HepG2 (cell line): ENCODE results near the gene CIBAR2. TPM values are rescaled to one million over a fixed set of nuclear protein-coding genes. Genes with fewer than 3 reads are reported as not detected.

Experiments
- JUND ChIP-seq: sonication (generic); formaldehyde crosslinking; IDR thresholded peaks from 2 replicates; pipeline ENCODE4 v1.8.0; 2022; ENCODE audit warnings: mild to moderate bottlenecking, missing genetic modification reagents
- MAZ ChIP-seq, 2 experiments: sonication (generic) in 1 of 2; formaldehyde crosslinking in 1 of 2; IDR thresholded peaks; 2 replicates each; pipeline versions ENCODE4 v1.5.0 to v1.6.1; 2012 to 2020; ENCODE audit warnings: low read depth in 2 of 2, mild to moderate bottlenecking in 2 of 2, borderline replicate concordance in 1 of 2, improper control_type of control experiment in 1 of 2, low read length in 1 of 2, missing genetic modification reagents in 1 of 2, moderate library complexity in 1 of 2
- NR2F2 ChIP-seq: IDR thresholded peaks from 2 replicates; pipeline ENCODE4 v1.6.1; 2012; ENCODE audit warnings: low read depth, inconsistent platforms, borderline replicate concordance
- ONECUT2 ChIP-seq: sonication (generic); formaldehyde crosslinking; IDR thresholded peaks from 2 replicates; pipeline ENCODE4 v1.4.0; 2020; ENCODE audit warnings: missing genetic modification reagents
- TRIM24 ChIP-seq: sonication (generic); formaldehyde crosslinking; IDR thresholded peaks from 2 replicates; pipeline ENCODE4 v1.8.0; 2022; ENCODE audit warnings: mild to moderate bottlenecking, missing genetic modification reagents
- ZMYM2 ChIP-seq: sonication (generic); formaldehyde crosslinking; IDR thresholded peaks from 2 replicates; pipeline ENCODE4 v1.8.0; 2022; ENCODE audit warnings: mild to moderate bottlenecking, missing genetic modification reagents
- ZNF17 ChIP-seq: sonication (generic); formaldehyde crosslinking; IDR thresholded peaks from 2 replicates; pipeline ENCODE4 v1.5.0; 2020; ENCODE audit warnings: mild to moderate bottlenecking, missing genetic modification reagents
- ZNF44 ChIP-seq: sonication (generic); formaldehyde crosslinking; IDR thresholded peaks from 2 replicates; pipeline ENCODE4 v1.5.1; 2020; ENCODE audit warnings: mild to moderate bottlenecking, missing genetic modification reagents
- ZNF556 ChIP-seq: sonication (generic); formaldehyde crosslinking; IDR thresholded peaks from 2 replicates; pipeline ENCODE4 v1.4.0; 2020; ENCODE audit warnings: mild to moderate bottlenecking, missing genetic modification reagents, borderline replicate concordance
- ZNF567 ChIP-seq: sonication (generic); formaldehyde crosslinking; IDR thresholded peaks from 2 replicates; pipeline ENCODE4 v1.8.1; 2023; ENCODE audit warnings: mild to moderate bottlenecking, missing genetic modification reagents, borderline replicate concordance
- ZNF572 ChIP-seq: sonication (generic); formaldehyde crosslinking; IDR thresholded peaks from 2 replicates; pipeline ENCODE4 v1.5.1; 2020; ENCODE audit warnings: mild to moderate bottlenecking, missing genetic modification reagents
- polyA plus RNA-seq, 8 experiments: library from polyadenylated mRNA; depleted of rRNA in 3 of 8; stranded (reverse) in 7 of 8; unstranded in 1 of 8; fragments of >200 nt; fragmentation: Illumina TruSeq in 4 of 8; extraction: Trizol in 4 of 8; gene quantifications; 2 replicates each; pipeline versions ENCODE4 v1.2.1 to v1.2.3, GENCODE V29; 2011 to 2016; ENCODE audit warnings: low read depth in 4 of 8, missing spikeins in 1 of 8, mixed read lengths in 1 of 8; ENCODE audit not compliant: insufficient read depth in 1 of 8
- total RNA-seq, 5 experiments: library from RNA; depleted of rRNA; stranded (reverse); fragments of >200 nt; fragmentation: Illumina TruSeq; extraction: Trizol; gene quantifications; 2 replicates each; pipeline ENCODE4 v1.2.3, GENCODE V29; 2016; ENCODE audit warnings: low read depth in 1 of 5
- TF ChIP-seq, protein P1 (sequence below): sonication (generic); formaldehyde crosslinking; IDR thresholded peaks from 2 replicates; pipeline ENCODE4 v1.4.0; 2020; ENCODE audit warnings: missing genetic modification reagents, borderline replicate concordance
- TF ChIP-seq, protein P2 (sequence below): sonication (generic); formaldehyde crosslinking; IDR thresholded peaks from 2 replicates; pipeline ENCODE4 v1.4.0; 2020; ENCODE audit warnings: missing genetic modification reagents, borderline replicate concordance
- TF ChIP-seq, protein P3 (sequence below): sonication (generic); formaldehyde crosslinking; IDR thresholded peaks from 2 replicates; pipeline ENCODE4 v1.5.0; 2020; ENCODE audit warnings: mild to moderate bottlenecking, missing genetic modification reagents
- TF ChIP-seq, protein P4 (sequence below): sonication (generic); formaldehyde crosslinking; IDR thresholded peaks from 2 replicates; pipeline ENCODE4 v1.5.1; 2020; ENCODE audit warnings: missing genetic modification reagents, mild to moderate bottlenecking, borderline replicate concordance

The CIBAR2 gene
- total and polyA plus RNA-seq, 2 of the 13 experiments (the other 11 are each of a cell fraction or from before 2014, with no cell fraction given) = not detected

DNA sequence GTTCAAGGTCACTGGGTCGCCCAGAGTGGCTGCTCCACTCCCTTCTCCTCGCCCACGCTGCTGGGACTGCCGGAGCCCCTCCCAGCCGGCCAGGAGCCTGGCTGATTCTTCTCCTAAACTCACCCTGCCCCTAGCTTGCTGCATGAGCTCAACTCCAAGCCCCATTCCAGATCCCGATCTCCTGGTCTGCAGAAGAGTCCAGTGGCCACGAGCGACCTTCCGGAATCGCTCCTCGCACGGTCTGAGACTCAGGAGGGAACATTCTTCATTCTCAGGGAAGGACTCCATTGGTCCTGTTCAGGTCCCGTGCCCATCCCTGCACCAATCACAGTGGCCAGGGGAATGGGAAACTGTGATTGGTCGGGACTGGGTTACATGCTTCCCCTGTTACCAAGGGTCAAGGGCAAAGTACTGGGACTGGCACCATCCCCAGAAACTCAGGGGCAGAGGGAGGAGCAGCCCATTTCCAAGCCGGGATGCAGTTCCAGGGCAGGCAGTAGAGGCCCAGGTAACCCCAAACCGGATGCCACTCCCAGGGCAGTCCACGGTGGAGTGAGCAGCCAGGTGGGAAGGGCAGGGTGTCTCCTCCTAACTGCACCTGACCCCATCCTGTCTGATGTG, 24.5 kb upstream of the CIBAR2 start (continued):
- TF ChIP-seq, protein P1, sequence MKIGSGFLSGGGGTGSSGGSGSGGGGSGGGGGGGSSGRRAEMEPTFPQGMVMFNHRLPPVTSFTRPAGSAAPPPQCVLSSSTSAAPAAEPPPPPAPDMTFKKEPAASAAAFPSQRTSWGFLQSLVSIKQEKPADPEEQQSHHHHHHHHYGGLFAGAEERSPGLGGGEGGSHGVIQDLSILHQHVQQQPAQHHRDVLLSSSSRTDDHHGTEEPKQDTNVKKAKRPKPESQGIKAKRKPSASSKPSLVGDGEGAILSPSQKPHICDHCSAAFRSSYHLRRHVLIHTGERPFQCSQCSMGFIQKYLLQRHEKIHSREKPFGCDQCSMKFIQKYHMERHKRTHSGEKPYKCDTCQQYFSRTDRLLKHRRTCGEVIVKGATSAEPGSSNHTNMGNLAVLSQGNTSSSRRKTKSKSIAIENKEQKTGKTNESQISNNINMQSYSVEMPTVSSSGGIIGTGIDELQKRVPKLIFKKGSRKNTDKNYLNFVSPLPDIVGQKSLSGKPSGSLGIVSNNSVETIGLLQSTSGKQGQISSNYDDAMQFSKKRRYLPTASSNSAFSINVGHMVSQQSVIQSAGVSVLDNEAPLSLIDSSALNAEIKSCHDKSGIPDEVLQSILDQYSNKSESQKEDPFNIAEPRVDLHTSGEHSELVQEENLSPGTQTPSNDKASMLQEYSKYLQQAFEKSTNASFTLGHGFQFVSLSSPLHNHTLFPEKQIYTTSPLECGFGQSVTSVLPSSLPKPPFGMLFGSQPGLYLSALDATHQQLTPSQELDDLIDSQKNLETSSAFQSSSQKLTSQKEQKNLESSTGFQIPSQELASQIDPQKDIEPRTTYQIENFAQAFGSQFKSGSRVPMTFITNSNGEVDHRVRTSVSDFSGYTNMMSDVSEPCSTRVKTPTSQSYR (CRISPR knock-in tag) = no peak
- TF ChIP-seq JUND = no peak
- TF ChIP-seq, protein P2, sequence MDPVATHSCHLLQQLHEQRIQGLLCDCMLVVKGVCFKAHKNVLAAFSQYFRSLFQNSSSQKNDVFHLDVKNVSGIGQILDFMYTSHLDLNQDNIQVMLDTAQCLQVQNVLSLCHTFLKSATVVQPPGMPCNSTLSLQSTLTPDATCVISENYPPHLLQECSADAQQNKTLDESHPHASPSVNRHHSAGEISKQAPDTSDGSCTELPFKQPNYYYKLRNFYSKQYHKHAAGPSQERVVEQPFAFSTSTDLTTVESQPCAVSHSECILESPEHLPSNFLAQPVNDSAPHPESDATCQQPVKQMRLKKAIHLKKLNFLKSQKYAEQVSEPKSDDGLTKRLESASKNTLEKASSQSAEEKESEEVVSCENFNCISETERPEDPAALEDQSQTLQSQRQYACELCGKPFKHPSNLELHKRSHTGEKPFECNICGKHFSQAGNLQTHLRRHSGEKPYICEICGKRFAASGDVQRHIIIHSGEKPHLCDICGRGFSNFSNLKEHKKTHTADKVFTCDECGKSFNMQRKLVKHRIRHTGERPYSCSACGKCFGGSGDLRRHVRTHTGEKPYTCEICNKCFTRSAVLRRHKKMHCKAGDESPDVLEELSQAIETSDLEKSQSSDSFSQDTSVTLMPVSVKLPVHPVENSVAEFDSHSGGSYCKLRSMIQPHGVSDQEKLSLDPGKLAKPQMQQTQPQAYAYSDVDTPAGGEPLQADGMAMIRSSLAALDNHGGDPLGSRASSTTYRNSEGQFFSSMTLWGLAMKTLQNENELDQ (CRISPR knock-in tag) = 0 out of 2 replicates have a peak, but pooled peaks have one; percentile 57
- TF ChIP-seq, protein P3, sequence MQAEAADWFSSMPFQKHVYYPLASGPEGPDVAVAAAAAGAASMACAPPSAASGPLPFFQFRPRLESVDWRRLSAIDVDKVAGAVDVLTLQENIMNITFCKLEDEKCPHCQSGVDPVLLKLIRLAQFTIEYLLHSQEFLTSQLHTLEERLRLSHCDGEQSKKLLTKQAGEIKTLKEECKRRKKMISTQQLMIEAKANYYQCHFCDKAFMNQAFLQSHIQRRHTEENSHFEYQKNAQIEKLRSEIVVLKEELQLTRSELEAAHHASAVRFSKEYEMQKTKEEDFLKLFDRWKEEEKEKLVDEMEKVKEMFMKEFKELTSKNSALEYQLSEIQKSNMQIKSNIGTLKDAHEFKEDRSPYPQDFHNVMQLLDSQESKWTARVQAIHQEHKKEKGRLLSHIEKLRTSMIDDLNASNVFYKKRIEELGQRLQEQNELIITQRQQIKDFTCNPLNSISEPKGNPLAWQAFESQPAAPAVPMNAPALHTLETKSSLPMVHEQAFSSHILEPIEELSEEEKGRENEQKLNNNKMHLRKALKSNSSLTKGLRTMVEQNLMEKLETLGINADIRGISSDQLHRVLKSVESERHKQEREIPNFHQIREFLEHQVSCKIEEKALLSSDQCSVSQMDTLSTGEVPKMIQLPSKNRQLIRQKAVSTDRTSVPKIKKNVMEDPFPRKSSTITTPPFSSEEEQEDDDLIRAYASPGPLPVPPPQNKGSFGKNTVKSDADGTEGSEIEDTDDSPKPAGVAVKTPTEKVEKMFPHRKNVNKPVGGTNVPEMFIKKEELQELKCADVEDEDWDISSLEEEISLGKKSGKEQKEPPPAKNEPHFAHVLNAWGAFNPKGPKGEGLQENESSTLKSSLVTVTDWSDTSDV (CRISPR knock-in tag) = no peak; the same call in 1 of the 2 replicates
- TF ChIP-seq ZNF17 = no peak
- TF ChIP-seq MAZ (IDR thresholded peaks at IDR 0.05; ENCODE audit: borderline replicate concordance, low read depth, low read length) = 0 out of 2 replicates have a peak, but pooled peaks have one; percentile 36
- no peak; the same call in 1 of the 2 replicates for TF ChIP-seq MAZ (CRISPR knock-in tag; IDR thresholded peaks at IDR 0.05; ENCODE audit: low read depth)
- peak; percentile 55; the same call in 1 of the 2 replicates for TF ChIP-seq ZNF44 (CRISPR knock-in tag)
- TF ChIP-seq, protein P4, sequence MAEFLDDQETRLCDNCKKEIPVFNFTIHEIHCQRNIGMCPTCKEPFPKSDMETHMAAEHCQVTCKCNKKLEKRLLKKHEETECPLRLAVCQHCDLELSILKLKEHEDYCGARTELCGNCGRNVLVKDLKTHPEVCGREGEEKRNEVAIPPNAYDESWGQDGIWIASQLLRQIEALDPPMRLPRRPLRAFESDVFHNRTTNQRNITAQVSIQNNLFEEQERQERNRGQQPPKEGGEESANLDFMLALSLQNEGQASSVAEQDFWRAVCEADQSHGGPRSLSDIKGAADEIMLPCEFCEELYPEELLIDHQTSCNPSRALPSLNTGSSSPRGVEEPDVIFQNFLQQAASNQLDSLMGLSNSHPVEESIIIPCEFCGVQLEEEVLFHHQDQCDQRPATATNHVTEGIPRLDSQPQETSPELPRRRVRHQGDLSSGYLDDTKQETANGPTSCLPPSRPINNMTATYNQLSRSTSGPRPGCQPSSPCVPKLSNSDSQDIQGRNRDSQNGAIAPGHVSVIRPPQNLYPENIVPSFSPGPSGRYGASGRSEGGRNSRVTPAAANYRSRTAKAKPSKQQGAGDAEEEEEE (CRISPR knock-in tag) = peak; percentile 78; the same call in 1 of the 2 replicates
- TF ChIP-seq NR2F2 = no peak; the same call in 1 of the 2 replicates
- 0 out of 2 replicates have a peak, but pooled peaks have one; percentile 10 for TF ChIP-seq ONECUT2 (CRISPR knock-in tag)
- peak; percentile 84; the same call in 1 of the 2 replicates for TF ChIP-seq ZNF556 (CRISPR knock-in tag)
- peak; percentile 81; the same call in 1 of the 2 replicates for TF ChIP-seq ZMYM2 (CRISPR knock-in tag)
- peak; percentile 74 for TF ChIP-seq ZNF567
- no peak for TF ChIP-seq ZNF572 (CRISPR knock-in tag)
- no peak for TF ChIP-seq TRIM24 (CRISPR knock-in tag)
